T-cell (primary cell): ENCODE measurements around the gene FAM193A. TPM values are rescaled to one million over a fixed set of nuclear protein-coding genes. Genes with fewer than 3 reads are reported as not detected.
"Not testable (repeated sequence)": the region's sequence is repeated elsewhere in the genome, so short reads cannot be mapped to it uniquely, and the experiment has no call there.

ENCODE experiments used
- ATAC-seq, 4 experiments: fragments of 200-7000 bp in 3 of 4; fragments of 150-1000 bp in 1 of 4; cut with Tn5 transposase; replicated peaks in 1 of 4; 1 replicate in 3 of 4; 2 replicates in 1 of 4; pipeline ENCODE4 v1.10.0; 2021; ENCODE audit warnings: moderate library complexity in 3 of 4, mild to moderate bottlenecking in 2 of 4, moderate number of reproducible peaks in 1 of 4
- CTCF ChIA-PET, 2 donors: fragments of 300-600 bp; sonication (Branson Sonifier 250); formaldehyde crosslinking; loops; one replicate each; lab custom pipeline; 2022; ENCODE audit warnings: antibody characterized with exemption in 2 of 2; lab: Charles Lee
- POLR2A ChIA-PET, 2 donors: fragments of 300-600 bp; sonication (Branson Sonifier 250); formaldehyde crosslinking; loops; one replicate each; lab custom pipeline; 2022; ENCODE audit warnings: antibody characterized with exemption in 2 of 2; lab: Charles Lee
- DNase-seq, 35 experiments: peaks; one replicate each; pipeline versions ENCODE4 v3.0.0 to v3.0.0-alpha.2; 2013 to 2023
- H3K27ac ChIP-seq: one replicate; pipeline ENCODE4 v1.5.1; 2013; ENCODE audit warnings: low read length
- H3K27me3 ChIP-seq, 2 experiments: replicated peaks in 1 of 2; 1 replicate in 1 of 2; 2 replicates in 1 of 2; pipeline versions ENCODE4 v1.6.1 to v1.7.0; 2013; ENCODE audit warnings: low read length in 1 of 2, mixed read lengths in 1 of 2; ENCODE audit not compliant: control insufficient read depth in 2 of 2, insufficient read depth in 2 of 2; ENCODE audit errors: extremely low read depth in 1 of 2
- H3K36me3 ChIP-seq, 2 donors: 1 replicate in 1 of 2; 2 replicates in 1 of 2; pipeline versions ENCODE4 v1.6.1 to v1.7.0; 2013; ENCODE audit warnings: low read length in 1 of 2; ENCODE audit not compliant: control insufficient read depth in 2 of 2, insufficient read depth in 1 of 2; ENCODE audit errors: extremely low read depth in 1 of 2
- H3K4me1 ChIP-seq, 2 experiments: 1 replicate in 1 of 2; 2 replicates in 1 of 2; pipeline versions ENCODE4 v1.6.1 to v1.7.0; 2013; ENCODE audit warnings: low read length in 2 of 2, mixed read lengths in 1 of 2; ENCODE audit not compliant: insufficient read depth in 2 of 2, control insufficient read depth in 1 of 2; ENCODE audit errors: extremely low read depth in 1 of 2
- H3K4me3 ChIP-seq, 2 donors: 1 replicate in 1 of 2; 2 replicates in 1 of 2; pipeline versions ENCODE4 v1.5.1 to v1.7.0; 2013; ENCODE audit warnings: mild to moderate bottlenecking in 2 of 2, low read length in 1 of 2, moderate library complexity in 1 of 2; ENCODE audit not compliant: control insufficient read depth in 1 of 2; ENCODE audit errors: extremely low read depth in 1 of 2
- H3K9me3 ChIP-seq: 2 replicates; pipeline ENCODE4 v1.7.0; 2013
- H3K27ac Mint-ChIP-seq, 2 donors: one replicate each; pipeline ENCODE4 v1.8.0; 2020 to 2021; ENCODE audit warnings: mild to moderate bottlenecking in 2 of 2, mixed read lengths in 2 of 2
- H3K27me3 Mint-ChIP-seq, 2 donors: one replicate each; pipeline ENCODE4 v1.8.0; 2021 to 2022; ENCODE audit warnings: mixed read lengths in 2 of 2
- H3K36me3 Mint-ChIP-seq: one replicate; pipeline ENCODE4 v1.8.0; 2021; ENCODE audit warnings: mixed read lengths
- H3K4me1 Mint-ChIP-seq, 3 donors: one replicate each; pipeline ENCODE4 v1.8.0; 2020 to 2022; ENCODE audit warnings: mixed read lengths in 3 of 3, mild to moderate bottlenecking in 1 of 3
- H3K4me3 Mint-ChIP-seq, 3 donors: one replicate each; pipeline ENCODE4 v1.8.0; 2020 to 2022; ENCODE audit warnings: mild to moderate bottlenecking in 3 of 3, mixed read lengths in 3 of 3, moderate library complexity in 3 of 3
- H3K9me3 Mint-ChIP-seq, 3 donors: one replicate each; pipeline ENCODE4 v1.8.0; 2020 to 2022; ENCODE audit warnings: mixed read lengths in 3 of 3
- WGBS: methylation state at CpG from one replicate; pipeline ENCODE4 v1.1.5; 2013; ENCODE audit warnings: missing lambda C conversion rate; ENCODE audit not compliant: insufficient coverage; 5-methylcytosine and 5-hydroxymethylcytosine counted together
- total RNA-seq, 35 experiments: library from RNA in 6 of 35; stranded (reverse) in 6 of 35; fragments of 120-200 nt in 1 of 35; gene quantifications; one replicate each; pipeline versions ENCODE4 v1.2.1 to v1.2.4 and lab custom pipeline; 2013 to 2026

The FAM193A gene
- total RNA-seq, 5 donors from 2014 or later (not counting 1 experiment from before 2014, with no cell fraction given), result 41.6 to 46.8 (median 45.2) TPM

DNA sequence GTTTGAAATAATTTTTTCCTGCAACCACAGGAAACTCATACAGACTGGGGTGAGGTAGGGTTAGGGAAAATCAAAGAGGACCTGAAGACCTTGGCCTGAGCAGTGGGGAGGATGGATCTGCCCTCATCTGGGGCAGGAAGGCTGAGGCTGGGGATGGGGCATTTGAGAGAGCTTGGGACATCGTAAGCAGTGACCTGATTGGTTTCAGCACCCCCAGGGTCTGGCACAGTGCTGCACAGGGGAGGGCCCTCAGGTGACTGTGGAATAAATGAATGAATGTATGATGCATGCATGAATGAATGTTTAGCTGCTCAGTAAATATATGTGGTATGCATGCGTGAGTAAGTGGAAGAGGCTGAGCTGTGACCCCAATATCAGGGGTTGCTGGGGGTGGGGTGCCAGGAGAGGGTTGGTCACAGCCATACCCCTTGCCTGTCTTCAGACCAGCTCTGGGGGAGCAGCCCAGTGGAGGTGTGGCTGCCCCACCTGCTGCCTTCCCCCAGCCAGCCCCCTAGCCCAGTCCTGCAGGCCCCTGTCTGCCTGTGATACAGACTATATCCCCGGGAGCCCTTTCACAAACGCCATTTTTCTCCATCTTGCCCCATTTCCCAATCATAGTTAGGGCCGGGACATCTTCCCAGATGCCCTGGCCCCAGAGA lies 230.7 kb downstream of the FAM193A start:
- no peaks in the 10 kb centered on the region for H3K27me3 Mint-ChIP-seq
- DNase-seq (no peak), ATAC-seq (no peak)
- Histone ChIP-seq H3K4me3 (no peak overlapping the region), H3K27me3 (no peaks in the 10 kb centered on the region), H3K4me1 (peaks cover 0 to 10% of the 10 kb centered on the region in 2 experiments), H3K36me3 (no peaks in the 10 kb centered on the region), H3K9me3 (no peaks in the 10 kb centered on the region), H3K27ac (no peak overlapping the region)
- H3K27ac Mint-ChIP-seq, result no peak overlapping the region
- POLR2A ChIA-PET, result no interaction called here
- CTCF ChIA-PET, result no interaction called here
- H3K9me3 Mint-ChIP-seq, result peaks cover 0 to 3% (median 0%) of the 10 kb centered on the region in 3 donors
- 89% methylated on average over 5 of the region's 5 CpGs for WGBS
- H3K4me1 Mint-ChIP-seq, result peaks cover 11 to 16% (median 14%) of the 10 kb centered on the region in 3 donors
- no peak overlapping the region for H3K4me3 Mint-ChIP-seq
- no peaks in the 10 kb centered on the region for H3K36me3 Mint-ChIP-seq

DNA sequence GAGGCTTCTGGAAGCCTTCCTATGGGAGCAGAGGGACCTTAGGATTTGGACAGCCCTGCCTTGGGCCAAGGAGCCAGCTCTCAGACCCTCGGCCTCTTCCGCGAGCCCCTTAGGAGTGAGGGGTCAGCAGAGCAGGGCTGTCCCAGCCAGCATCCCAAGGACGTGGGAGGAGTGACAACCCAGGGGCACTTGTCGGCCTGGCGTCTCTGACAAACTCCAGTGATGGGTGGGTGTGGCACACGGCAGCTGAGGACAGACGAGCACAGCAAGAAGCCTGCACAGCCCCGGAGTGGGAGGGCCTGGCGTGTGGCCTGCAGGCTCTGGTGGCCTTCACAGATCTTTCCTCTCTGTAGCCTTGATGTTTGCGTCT lies 231.2 kb downstream of the FAM193A start:
- Mint-ChIP-seq H3K9me3 (peaks cover 0 to 3% (median 0%) of the 10 kb centered on the region in 3 donors), H3K36me3 (no peaks in the 10 kb centered on the region), H3K4me1 (peaks cover 11 to 16% (median 14%) of the 10 kb centered on the region in 3 donors), H3K27ac (no peak overlapping the region), H3K27me3 (no peaks in the 10 kb centered on the region), H3K4me3 (no peak overlapping the region)
- ATAC-seq (no peak), DNase-seq (no peak)
- Histone ChIP-seq H3K36me3 (no peaks in the 10 kb centered on the region), H3K4me1 (peaks cover 0 to 10% of the 10 kb centered on the region in 2 experiments), H3K27ac (no peak overlapping the region), H3K4me3 (no peak overlapping the region), H3K9me3 (no peaks in the 10 kb centered on the region), H3K27me3 (no peaks in the 10 kb centered on the region)
- POLR2A ChIA-PET, result no interaction called here
- 95% methylated on average over 11 of the region's 11 CpGs for WGBS
- CTCF ChIA-PET, result no interaction called here

GRCh38 chr4:2768124-2768523 lies 231.7 kb downstream of the FAM193A start:
- peaks cover 0 to 3% (median 0%) of the 10 kb centered on the region in 3 donors for H3K9me3 Mint-ChIP-seq
- no peak overlapping the region for H3K27ac ChIP-seq
- DNase-seq (no peak), ATAC-seq (no peak)
- H3K27me3 ChIP-seq, result no peaks in the 10 kb centered on the region
- H3K27ac Mint-ChIP-seq, result no peak overlapping the region
- no peaks in the 10 kb centered on the region for H3K36me3 ChIP-seq
- peaks cover 11 to 16% (median 14%) of the 10 kb centered on the region in 3 donors for H3K4me1 Mint-ChIP-seq
- no peak overlapping the region for H3K4me3 Mint-ChIP-seq
- H3K4me3 ChIP-seq, result no peak overlapping the region
- 96% methylated on average over 6 of the region's 9 CpGs for WGBS
- peaks cover 0 to 10% of the 10 kb centered on the region in 2 experiments for H3K4me1 ChIP-seq
- H3K27me3 Mint-ChIP-seq, result no peaks in the 10 kb centered on the region
- no peaks in the 10 kb centered on the region for H3K36me3 Mint-ChIP-seq
- H3K9me3 ChIP-seq, result no peaks in the 10 kb centered on the region
- ChIA-PET POLR2A (no interaction called here), CTCF (no interaction called here)

GRCh38 chr4:2768921-2769336 lies 232.5 kb downstream of the FAM193A start:
- H3K4me1 ChIP-seq, result peaks cover 0 to 5% of the 10 kb centered on the region in 2 experiments
- ChIA-PET POLR2A (no interaction called here), CTCF (no interaction called here)
- 87% methylated on average over 3 of the region's 15 CpGs for WGBS
- ATAC-seq (no peak), DNase-seq (no peak)
- Mint-ChIP-seq H3K4me3 (no peak overlapping the region), H3K4me1 (peaks cover 11 to 14% (median 14%) of the 10 kb centered on the region in 3 donors), H3K36me3 (no peaks in the 10 kb centered on the region), H3K27me3 (no peaks in the 10 kb centered on the region), H3K27ac (no peak overlapping the region), H3K9me3 (peaks cover 0 to 3% (median 0%) of the 10 kb centered on the region in 3 donors)
- H3K4me3 ChIP-seq, result no peak overlapping the region
- no peaks in the 10 kb centered on the region for H3K27me3 ChIP-seq
- H3K36me3 ChIP-seq, result no peaks in the 10 kb centered on the region
- no peaks in the 10 kb centered on the region for H3K9me3 ChIP-seq
- no peak overlapping the region for H3K27ac ChIP-seq

DNA sequence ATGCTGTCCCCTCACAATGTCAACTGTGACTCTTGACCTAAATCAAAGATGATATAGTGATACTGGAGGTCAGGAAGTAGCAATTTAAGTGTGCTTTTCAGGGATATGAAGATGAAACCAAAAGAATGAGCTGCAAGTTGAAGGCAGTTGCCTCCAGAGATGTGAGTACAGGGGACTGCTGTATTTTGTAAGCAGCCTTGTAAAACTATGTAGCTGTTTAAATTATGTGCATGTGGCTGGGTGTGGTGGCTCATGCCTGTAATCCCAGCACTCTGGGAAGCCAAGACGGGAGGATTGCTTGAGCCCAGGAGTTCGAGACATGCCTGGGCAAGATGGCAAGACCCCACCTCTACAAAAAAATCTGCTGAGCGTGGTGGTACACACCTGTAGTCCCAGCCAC lies 234.8 kb downstream of the FAM193A start:
- Mint-ChIP-seq H3K4me3 (no peak overlapping the region), H3K9me3 (peaks cover 0 to 3% (median 0%) of the 10 kb centered on the region in 3 donors), H3K36me3 (no peaks in the 10 kb centered on the region), H3K27me3 (no peaks in the 10 kb centered on the region), H3K27ac (peak overlapping the region in 1 of 2 donors; percentile 15), H3K4me1 (peaks cover 8 to 12% (median 11%) of the 10 kb centered on the region in 3 donors)
- POLR2A ChIA-PET, result no interaction called here
- Histone ChIP-seq H3K36me3 (no peaks in the 10 kb centered on the region), H3K27ac (no peak overlapping the region), H3K9me3 (no peaks in the 10 kb centered on the region), H3K4me3 (no peak overlapping the region), H3K27me3 (no peaks in the 10 kb centered on the region), H3K4me1 (no peaks in the 10 kb centered on the region)
- ATAC-seq (no peak), DNase-seq (no peak)
- WGBS, result 80% methylated on average over 1 of the region's 3 CpGs
- CTCF ChIA-PET, result interaction anchor here (0.5 to 0.6 kb wide), 2 partner anchors 15 to 57 kb away, joined by 3 read pairs; no protein-coding TSS in a partner anchor

DNA sequence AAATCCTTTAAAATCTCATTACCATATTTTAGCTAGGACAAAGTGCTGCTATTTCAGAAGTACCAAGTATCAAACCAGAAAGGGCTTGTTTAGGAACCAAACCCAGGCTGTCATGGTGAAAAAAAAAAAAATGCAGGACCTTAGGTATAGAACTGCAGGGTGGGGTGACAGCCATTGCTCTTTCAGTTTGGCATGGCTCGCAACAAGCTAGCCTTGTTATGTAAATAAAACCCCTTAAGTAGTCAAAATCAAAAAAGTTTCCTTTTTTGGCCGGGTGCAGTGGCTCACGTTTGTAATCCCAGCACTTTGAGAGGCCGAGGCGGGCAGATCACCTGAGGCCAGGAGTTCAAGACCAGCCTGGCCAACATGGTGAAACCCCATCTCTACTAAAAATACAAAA lies 244.2 kb downstream of the FAM193A start:
- not testable (repeated sequence) for H3K27me3 Mint-ChIP-seq, H3K4me3 Mint-ChIP-seq, H3K36me3 ChIP-seq, H3K9me3 ChIP-seq, ATAC-seq, H3K27me3 ChIP-seq, H3K27ac ChIP-seq, H3K36me3 Mint-ChIP-seq, H3K27ac Mint-ChIP-seq, H3K4me1 Mint-ChIP-seq, H3K4me3 ChIP-seq, H3K4me1 ChIP-seq, DNase-seq
- ChIA-PET CTCF (interaction anchor here in 1 of 2 donors (0.6 kb wide), 1 partner anchor 254 kb away, joined by 6 read pairs; no protein-coding TSS in a partner anchor), POLR2A (interaction anchor here in 1 of 2 donors (0.7 kb wide), 1 partner anchor 391 kb away, joined by 6 read pairs; no protein-coding TSS in a partner anchor)
- peaks cover 8 to 22% (median 11%) of the 10 kb centered on the region in 3 donors for H3K9me3 Mint-ChIP-seq
- WGBS, result no CpG with 5 or more reads among the region's 5 CpGs
